ENCODE results near the gene SP1. TPM values are rescaled to one million over a fixed set of nuclear protein-coding genes. Genes with fewer than 3 reads are reported as not detected.

Gene SP1
- total RNA-seq, 1 donor from 2014 or later = 30.1 TPM

DNA sequence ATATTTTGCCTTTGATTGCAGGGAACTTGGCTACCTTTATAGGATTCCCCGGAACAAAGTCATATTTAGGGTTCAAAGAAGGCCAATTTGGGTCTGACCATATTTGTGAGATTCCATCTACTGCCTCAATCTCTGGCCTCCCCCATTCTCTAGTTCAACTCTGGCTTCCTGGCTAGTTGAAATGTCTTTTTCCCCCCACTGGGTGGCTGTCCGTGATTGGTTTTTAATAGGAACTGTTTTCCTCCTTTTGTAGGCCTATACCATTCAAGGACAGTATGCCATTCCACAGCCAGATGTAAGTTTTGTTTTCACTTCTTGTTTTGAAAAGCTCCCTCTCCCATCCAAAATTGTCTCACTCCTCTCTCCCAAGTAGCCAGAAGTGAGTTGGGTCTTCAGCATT, 85.7 kb downstream of the SP1 start:
- intact Hi-C loops (cut with micrococcal nuclease) = no loop called here
- ATAC-seq = no peak

More for the DNA sequence above, 85.7 kb downstream of the SP1 start:
- no peak for DNase-seq

Other genes with a start within 250 kb of the SP1 start
- gene ZNF740, start 199.5 kb upstream of the SP1 start, total RNA-seq = 31.6 TPM
- 9.6 TPM for gene CSAD, start 199.3 kb upstream of the SP1 start, total RNA-seq
- 1.3 TPM for gene ITGB7, start 172.9 kb upstream of the SP1 start, total RNA-seq
- 16.9 TPM for gene RARG, start 148.0 kb upstream of the SP1 start, total RNA-seq
- 0.17 TPM for gene ESPL1, start 111.9 kb upstream of the SP1 start, total RNA-seq
- 374 TPM for gene PFDN5, start 84.6 kb upstream of the SP1 start, total RNA-seq
- gene MYG1, start 80.5 kb upstream of the SP1 start, total RNA-seq = 42.5 TPM
- gene AAAS, start 58.6 kb upstream of the SP1 start, total RNA-seq = 39.4 TPM
- gene SP7, start 43.8 kb upstream of the SP1 start, total RNA-seq = not detected
- not detected for gene AMHR2, start 43.7 kb downstream of the SP1 start, total RNA-seq
- 56.1 TPM for gene PRR13, start 61.6 kb downstream of the SP1 start, total RNA-seq
- 557 TPM for gene PCBP2, start 71.9 kb downstream of the SP1 start, total RNA-seq
- 4.2 TPM for gene MAP3K12, start 119.3 kb downstream of the SP1 start, total RNA-seq
- 10.1 TPM for gene TARBP2, start 121.1 kb downstream of the SP1 start, total RNA-seq
- not detected for gene NPFF, start 127.3 kb downstream of the SP1 start, total RNA-seq
- 37.7 TPM for gene ATF7, start 246.2 kb downstream of the SP1 start, total RNA-seq